EH (cell line): ENCODE results near the gene CITED1.

Experiments used
- DNase-seq: peaks from one replicate; pipeline ENCODE4 v3.0.0-alpha.2; 2015; ENCODE audit warnings: low read depth

Gene CITED1

DNA sequence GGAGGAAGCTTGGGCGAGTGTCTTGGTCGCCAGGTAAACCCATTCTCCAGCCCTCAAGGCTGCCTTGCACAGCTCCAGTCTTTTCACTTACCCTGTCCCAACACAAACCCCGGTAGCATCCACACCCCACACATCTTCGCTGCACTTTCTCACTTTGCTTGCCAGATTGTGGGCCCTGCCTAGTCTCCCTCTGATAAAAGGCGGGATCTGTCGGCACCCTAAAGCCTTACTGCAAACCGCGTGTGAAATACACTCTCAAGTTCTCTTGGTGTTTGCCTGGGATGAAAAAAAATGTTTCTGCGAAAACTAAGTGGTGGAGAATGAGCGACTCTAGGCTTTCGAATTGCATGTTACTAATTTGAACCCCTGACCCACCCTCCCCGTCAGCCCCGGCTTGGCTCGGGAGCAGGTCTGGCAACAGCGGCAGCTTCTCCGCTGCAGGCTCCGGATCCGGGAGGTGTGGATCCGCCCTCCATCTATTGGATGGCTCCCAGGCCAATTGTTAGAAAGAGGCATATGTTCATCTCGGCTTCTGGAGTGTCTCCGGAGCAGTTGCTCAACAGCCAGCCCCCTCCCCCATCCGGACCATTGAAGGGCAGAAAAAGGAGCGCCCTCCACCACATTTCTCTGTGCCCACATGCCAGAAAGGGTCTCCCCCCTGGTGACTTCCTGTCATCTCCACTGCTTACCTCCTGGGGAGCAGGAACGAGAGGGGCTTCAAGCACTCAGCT, 3.0 kb upstream of the CITED1 start:
- DNase-seq = peak; percentile 61

DNA sequence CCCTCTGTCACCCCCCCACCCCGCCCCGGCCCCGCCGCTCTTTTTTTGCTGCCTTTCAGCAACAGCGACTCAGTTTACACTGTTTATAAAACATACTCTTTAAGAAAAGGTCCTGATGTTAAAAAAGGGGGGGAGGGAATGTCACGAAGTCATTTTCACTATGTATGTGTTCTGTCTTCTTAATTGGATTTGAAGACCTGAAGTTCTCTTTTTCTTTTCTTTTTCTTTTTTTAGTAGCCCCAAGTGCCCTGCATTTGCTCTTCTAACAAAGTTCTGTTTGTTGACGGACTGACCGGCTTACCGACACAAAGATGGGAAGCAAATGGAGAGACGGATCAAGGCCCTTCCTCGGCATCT, 2.5 kb upstream of the CITED1 start:
- no peak for DNase-seq

DNA sequence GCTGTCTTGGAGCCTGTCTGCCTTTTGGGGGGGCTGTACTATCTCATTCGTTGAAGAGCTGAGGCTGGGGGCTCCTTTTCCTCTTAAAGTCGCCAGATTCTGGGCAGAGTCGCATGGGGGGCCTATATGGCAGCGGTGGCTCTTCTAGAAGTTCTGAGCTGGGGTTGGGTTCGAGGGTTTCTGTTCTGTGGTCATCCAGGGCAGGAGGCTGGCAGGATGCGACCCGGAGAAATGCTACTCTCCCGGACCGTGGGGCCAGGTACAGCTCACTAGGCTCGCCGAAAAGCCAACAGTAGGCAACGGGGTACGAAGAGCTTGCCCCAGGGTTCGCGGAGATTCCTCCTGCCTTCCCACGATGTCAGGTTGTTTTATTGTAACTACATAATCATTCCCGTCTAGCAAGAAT, 1.9 kb upstream of the CITED1 start:
- DNase-seq = no peak

DNA sequence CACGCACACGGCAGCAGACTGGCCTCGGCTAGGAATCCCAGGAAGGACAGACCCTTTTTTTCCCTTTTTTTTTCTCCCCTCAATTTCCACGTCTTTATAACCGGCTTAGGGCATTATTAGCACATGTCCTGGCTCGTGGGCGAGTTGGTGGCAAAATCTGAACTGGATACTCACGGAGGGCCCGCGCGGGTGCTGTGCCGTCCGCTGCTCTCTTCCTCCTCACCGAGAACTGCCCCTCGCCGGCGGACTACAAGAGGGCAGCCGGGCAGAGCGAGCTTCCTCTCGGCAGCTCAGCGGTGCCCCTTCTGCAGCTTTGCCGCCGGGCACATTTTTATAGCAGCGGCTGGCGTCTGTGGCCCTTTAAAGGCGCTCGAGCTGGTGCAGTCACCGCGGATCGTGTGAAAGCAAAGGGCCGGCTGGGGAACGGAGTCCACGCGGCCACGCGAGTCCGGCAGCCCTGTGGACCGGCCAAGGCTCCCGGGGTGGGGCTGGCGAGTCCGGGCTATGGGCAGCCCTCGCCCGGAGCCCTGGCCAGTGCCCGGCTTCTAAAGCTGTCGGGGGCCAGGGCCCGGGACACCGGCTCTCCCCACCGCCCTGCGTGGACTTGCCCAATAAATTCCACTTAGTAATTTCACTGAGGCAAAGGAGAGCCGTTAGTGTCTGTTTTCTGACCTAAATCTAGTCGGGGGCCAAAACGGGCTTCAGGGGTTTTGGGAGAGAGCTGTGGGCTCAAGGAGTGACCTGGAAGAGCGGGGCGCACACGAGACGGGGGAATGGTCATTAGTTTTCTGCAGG, 1.3 kb upstream of the CITED1 start:
- DNase-seq = peak; percentile 67

DNA sequence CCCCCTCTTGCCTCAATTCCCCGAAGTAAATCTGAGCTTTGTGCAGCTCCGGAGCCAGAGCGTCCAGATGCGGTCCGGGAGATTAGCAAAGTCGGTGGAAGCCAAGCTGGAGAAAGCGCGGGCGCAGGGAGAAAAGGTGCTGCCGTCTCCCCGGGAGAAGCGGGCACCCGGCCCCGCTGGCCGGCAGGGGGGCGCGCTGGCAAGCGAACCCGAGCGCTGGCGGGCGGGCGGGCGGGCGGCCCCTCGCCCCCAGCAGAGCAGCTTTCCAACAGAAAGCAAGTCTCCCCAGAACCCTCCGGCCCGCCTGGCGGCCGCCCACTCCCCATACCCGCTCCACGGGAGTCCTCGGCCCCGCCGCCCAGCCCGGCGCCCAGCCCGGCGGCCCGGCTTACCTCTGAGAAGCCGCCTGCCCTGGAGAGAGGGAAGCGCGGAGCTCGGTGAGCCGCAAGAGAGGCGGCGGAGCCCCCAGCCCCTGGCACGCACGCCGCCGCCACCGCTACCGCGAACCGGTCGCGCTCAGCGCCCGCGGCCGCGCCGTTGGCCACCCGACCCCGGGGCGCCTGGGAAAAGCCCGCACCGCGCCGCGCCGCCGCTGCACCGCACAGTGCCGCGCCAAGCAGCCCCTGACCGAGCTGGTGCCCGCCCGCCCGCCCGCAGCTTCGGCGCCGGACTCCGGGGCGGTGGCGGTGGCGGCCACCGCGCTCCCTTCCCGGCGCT, 529 bp upstream of the CITED1 start:
- no peak for DNase-seq

DNA sequence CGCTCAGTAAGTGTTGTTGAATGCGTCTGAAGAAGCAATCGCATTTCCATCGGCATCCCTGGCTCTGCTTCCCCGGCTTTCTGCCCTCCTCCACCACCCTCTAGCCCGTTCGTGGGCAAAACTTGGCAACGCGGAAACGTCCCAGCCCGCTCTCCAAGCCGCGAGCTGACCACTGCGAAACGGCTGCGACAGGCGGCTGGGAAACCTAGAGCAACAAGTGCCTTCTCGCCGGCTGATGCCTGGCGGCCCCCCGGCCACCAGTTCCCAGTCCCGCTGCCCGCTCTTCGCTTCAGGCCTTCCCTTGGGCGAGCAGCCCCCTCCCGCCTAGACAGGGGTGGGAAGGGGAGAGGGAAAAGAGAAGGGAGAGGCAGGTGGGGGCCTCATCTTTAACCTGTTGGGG, 837 bp downstream of the CITED1 start:
- DNase-seq = peak; percentile 4

DNA sequence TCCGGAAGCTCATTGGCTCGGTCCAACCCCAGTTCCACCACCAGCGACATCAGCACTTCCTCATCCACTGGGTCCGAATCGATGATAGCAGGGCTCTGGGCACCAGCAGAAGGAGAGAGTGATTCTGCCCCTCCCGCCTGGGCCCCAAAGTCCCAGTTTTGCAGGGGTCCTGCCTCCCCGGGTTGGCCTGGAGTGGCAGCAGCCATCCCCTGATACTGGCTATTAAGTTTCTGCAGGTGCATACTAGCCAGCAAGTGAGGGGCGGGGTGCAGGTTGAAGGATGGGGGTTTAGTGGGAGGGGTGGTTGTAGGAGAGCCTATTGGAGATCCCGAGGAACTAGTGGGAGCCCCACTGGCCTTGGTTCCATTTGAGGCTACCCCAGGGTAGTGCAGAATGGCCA, 3.9 kb downstream of the CITED1 start:
- no peak for DNase-seq

DNA sequence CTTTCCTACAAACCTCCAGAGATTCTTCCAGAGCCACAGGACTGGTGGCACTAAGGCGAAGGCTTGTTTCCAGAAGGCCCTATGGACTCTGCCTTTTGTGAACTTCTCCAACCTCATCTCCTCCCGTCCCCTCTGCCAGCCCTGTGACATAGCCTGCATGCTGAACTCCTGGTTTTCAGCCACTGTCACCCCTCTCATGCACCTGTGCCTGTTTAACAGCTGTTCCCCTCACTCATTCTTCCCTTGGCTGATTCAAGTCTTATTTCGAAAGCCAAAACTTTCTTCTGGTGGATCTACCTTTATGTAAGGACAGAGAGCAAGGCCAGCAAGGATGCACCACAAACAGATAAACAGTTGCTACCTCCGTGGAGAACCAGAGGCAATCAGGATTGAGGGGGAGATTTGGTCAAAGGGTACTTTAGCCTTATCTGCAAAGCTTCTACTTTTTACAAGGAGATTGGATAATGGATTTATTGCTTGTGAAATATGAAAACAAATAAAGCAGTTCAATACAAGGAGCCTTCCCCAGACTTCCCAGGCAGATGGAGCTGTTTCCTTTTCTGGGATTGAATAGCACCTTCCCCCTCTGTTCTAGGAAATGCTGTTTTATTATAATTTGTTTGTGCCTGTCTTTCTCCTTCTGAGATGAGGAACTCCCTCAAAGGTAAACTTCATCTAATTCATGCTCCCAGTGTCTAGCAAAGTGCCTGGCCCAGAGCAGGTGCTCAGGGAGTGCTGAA, 5.7 kb downstream of the CITED1 start:
- no peak for DNase-seq

DNA sequence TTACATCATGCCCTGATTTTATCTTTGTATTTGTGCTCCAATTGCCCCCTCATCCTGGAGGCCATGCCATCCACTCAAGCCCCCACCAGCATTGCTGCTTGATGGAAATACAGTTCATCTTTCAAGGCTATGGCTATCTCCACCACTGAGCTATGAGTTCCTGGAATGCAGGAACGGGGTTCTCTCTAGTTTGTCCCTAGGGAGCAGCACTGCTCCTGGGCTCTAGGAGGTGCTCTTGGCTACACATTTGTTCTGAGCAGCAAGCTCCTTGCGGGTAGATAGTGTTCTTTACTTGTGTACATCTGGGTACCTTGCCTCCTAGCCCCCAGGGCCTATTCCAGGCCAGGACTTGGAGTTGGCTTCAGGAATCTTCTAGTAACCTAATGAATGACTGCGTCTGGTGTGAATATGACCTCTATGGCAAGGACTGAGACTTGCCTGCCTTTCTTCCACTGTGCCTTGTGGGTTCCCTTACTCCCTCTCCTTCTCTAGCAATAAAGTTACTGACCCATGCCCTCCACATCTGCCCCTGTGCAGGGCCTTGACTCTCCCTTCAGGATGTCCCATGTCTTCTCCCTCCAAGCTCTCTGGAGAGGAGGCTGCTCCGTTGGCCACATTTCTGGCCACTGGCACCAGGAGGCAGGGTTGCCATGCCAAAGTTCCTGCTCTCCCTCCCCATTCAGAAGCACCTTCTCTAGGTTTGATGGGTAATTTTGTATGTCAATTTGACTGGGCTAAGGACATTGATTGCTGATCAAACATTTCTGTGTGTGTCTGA, 7.6 kb downstream of the CITED1 start:
- peak; percentile 39 for DNase-seq

DNA sequence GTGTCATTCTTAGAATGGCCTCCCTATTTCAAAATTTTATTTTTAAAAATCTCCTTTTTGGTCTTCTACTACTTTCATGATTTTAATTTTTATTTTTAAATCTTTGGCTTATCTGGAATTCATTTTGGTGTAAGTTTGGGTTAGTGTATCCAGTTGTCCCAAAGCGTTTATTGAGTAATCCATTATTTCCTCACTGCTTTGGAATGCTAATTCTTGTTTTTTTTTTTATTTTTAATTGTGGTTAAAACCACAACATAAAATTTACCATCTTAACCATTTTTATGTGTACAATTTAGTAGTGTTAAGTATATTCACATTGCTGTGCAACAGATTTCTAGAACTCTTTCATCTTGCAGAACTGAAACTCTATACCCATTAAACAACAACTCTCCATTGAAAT, 8.7 kb downstream of the CITED1 start:
- DNase-seq = peak; percentile 36

DNA sequence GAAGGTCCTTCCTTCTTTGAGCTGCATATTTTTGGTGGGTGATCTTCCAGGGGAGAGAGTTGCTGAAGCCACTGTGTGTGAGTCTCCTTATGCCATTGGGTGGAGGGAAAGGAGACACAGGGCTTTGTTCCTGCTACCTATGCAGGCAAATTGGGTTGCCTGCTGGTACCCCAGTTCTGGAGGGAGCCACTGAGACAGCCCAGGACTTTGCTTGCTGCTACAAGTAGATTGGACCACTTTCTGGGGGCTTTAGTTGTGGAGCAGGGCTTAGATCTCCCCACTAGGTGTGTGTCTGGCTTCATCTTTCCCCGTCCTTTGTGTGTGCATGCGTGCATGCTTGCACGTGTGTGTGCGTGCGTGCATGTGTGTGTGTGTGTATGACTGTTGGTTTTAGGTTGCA, 10.0 kb downstream of the CITED1 start:
- DNase-seq = no peak

DNA sequence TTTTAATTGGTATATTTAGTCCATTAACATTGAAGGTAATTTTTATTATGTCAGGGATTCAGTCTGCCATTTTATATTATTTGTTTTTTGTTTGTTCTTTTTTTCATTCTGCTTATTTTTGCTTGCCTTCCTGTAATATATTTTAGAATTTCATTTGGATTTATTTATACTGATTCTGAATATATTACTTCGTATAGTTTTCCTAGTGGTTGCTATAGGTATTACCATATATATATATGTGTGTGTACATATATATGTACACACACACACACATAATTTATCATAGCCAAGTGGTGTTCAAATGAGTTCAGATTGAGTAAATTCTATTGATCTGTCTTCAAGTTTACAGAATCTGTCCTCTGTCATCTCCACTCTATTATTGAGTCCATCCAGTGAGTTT, 11.2 kb downstream of the CITED1 start:
- no peak for DNase-seq

DNA sequence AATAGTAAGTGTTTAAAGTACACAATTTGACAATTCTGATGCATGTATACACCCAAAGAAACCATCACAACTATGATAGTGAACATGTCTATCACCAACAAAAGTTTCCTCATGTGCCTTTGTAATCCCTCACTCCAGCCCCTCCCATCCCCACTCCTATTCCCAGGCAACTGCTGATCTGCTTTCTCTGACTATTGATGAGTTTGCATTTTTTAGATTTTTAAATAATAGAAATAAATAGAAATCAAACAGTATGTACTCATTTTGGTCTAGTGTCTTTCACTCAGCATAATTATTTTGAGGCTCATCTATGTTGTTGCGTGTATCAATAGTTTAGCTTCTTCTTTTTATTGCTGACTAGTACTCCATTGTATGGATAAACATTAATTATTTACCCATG, 23.4 kb downstream of the CITED1 start:
- DNase-seq = no peak

DNA sequence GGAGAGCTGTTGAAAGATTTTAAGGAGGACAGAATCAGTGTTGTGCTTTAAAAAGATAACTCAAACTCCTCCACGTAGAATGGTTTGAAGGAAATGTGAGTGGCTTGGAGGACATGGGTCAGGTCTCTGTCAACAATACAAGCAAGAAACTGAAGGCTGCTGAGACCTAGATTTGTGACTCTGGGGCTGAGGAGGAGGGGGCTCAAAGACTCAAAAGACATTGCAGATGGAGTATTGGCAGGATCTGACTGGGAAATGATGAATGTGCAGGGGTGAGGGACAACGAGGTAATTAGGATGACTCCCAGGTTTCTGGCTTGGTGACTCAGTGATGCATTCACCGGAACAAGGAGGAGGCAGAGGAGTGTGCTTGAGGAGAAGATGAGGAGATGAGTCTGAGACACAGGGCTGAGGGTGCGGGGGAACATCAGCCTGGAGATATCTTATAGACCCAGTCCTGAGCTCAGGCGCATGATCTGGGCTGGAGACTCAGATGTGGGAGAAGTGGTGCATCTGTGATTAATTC, 25.3 kb downstream of the CITED1 start:
- DNase-seq = peak; percentile 39

DNA sequence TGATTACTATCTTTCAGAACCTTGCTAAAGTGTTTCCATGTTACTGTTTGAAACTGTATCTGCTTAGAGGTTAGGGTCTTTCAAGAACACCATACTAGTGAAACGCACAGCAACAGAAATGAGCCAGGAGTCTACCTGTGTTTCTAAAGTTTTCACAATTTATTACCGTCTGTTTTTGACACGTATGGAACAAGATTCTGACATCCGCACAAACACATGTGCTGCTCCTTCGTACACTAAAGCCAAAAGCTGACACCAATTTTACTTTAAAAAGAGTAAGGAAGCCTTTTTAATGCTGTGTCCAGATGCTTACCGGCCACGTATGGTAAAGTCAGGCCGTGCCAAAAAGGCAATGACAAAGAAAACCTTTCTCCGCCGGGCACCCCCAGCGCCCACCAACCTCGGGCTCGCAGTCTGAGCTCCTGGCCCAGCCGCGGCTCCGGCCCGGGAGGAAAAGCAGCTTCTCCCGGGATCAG, 29.2 kb downstream of the CITED1 start:
- DNase-seq = no peak

DNA sequence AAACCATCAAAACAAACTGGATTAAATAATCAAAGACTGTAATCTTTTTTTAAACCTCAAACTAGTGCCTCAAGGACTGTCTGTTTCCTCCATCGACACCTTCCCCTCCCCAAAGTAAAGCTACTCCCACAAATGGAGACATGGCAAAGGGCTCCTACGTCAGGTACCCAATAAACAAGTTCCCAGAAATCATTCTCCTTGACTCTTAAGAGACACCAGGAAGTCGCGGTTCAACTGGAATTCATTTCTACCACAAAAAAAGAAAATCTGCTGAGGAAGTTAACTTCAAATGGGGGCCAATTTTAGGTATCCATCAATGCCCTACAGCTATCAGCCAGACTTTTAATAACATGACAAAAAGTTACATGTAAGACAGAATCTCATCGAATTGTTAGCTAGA, 31.2 kb downstream of the CITED1 start:
- peak; percentile 33 for DNase-seq

DNA sequence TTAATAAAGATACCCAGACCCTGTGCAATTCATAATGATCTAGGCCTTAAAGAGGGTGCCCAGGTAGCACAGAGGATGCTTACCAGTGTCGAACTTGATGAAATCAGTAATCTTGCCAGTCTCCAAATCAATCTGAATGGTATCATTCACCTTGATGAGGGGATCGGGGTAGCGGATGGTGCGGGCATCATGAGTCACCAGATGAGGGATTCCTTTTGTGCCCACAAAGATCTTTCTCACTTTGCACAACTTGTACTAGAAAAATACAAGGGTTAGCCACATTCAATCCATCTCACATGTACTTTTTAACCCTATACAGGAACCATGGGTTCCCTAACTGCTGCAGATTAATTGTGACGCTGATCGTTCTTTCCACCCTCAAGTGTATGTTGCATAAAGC, 32.0 kb downstream of the CITED1 start:
- no peak for DNase-seq

DNA sequence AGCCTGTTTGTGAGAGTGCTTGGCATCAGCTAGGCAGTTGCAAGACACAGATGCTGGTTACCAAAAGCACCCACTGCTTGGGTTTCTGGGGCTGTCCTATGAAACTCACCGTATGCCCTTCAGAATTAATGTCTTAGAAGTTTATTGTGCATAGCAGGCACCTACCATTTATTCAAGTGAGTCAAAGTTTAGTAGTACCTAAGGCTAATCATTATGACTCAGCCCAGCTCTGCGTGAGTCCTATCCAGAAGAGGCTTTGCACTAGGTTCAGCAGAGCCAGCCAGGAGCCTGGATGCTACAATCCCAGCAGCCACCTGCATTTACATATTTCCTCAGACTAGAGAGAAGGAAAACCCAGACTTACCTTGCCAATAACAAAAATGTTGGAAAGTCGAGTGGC, 32.8 kb downstream of the CITED1 start:
- DNase-seq = peak; percentile 57

DNA sequence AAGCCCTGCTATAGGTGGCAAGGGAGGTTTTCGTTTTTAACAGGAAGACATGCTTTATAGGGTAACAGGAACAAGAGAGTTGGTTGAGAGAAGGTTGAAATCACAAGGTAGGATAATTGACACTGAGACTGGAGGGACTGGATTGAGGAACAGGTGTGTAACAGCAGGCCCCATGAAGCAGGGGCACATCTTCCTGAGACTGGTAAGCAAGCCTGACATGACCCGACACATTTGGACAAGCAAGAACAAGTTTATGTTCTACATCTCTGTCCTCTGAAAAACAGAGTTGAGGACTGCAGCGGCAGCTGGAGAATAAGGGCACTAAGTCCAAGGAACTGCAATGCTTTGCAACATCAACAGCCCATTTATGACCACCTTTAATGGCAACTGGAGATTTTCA, 33.9 kb downstream of the CITED1 start:
- no peak for DNase-seq

DNA sequence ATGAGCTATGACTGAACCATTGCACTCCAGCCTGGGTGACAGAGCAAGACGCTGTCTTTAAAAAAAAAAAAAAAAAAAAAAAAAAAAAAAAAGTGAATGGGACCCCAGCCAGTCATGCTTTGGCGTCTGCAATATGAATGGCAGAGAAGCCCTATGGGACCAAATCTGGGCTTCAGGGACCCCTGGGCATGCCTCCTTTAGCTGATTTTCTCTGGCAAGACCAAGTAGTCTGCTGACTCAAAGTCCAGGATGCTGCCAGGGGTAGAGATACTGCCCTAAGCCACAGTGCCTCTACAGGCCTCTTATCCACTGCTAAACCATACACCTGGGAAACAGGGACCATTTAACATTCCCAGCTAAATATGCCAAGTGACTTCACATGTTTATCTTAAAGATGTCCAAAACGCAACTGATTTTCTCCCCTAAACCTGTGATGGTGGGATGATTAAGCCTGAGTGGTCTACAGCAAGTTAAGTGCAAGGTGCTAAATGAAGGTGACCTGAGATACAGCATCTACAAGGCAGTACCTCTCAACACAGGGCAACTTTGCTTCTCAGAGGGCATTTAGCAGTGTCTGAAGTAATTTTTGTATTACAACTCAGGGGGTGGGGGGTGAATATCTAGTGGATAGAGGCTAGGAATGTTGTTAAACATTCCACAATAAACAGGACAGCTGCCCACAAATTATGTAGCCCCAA, 34.5 kb downstream of the CITED1 start:
- DNase-seq = no peak
